Esophagus squamous epithelium (tissue), 4 donors: ENCODE measurements around the gene PDK2.

Source experiments
- CTCF ChIP-seq, 6 experiments: fragments of 450-650 bp in 4 of 6; fragments of 200-600 bp in 2 of 6; sonication (generic) in 2 of 6; IDR thresholded peaks; one replicate each; pipeline ENCODE4 v1.5.1; 2016 to 2019; ENCODE audit warnings: antibody characterized with exemption in 6 of 6, mild to moderate bottlenecking in 4 of 6, moderate library complexity in 4 of 6
- POLR2A ChIP-seq, 4 donors: fragments of 450-650 bp; IDR thresholded peaks; one replicate each; pipeline ENCODE4 v1.6.1; 2017; ENCODE audit warnings: antibody characterized with exemption in 4 of 4, mild to moderate bottlenecking in 4 of 4, moderate library complexity in 3 of 4

GRCh38 chr17:50136096-50136687 is 41.0 kb downstream of the PDK2 start:
- TF ChIP-seq CTCF (IDR thresholded peaks at IDR 0.05) (no peak), POLR2A (IDR thresholded peaks at IDR 0.05) (no peak)
